ENCODE results near the gene SH3PXD2A. TPM values are rescaled to one million over a fixed set of nuclear protein-coding genes. Genes with fewer than 3 reads are reported as not detected.

Gene SH3PXD2A
- total and polyA plus RNA-seq, 9 of the 15 experiments (the other 6 are each of a cell fraction or from before 2014, with no cell fraction given): 0.41 to 9.3 (median 2.5) TPM

GRCh38 chr10:103711351-103711994 is 143.9 kb downstream of the SH3PXD2A start (continued):
- TF ChIP-seq ZNF592 (IDR thresholded peaks at IDR 0.05): no peak
- TF ChIP-seq ZBTB34 (CRISPR knock-in tag; IDR thresholded peaks at IDR 0.05): no peak
- peak; percentile 24; the same call in 1 of the 2 replicates for TF ChIP-seq L3MBTL2 (IDR thresholded peaks at IDR 0.05)
- TF ChIP-seq E2F6 (IDR thresholded peaks at IDR 0.05; ENCODE audit: borderline replicate concordance in 1 of 2, extremely low read depth in 1 of 2, insufficient read depth in 1 of 2, insufficient read length in 1 of 2, low read depth in 1 of 2, low read length in 1 of 2, poor library complexity in 1 of 2, severe bottlenecking in 1 of 2): peak in 1 of 2 experiments; percentile 72
- TF ChIP-seq ELF4 (CRISPR knock-in tag; IDR thresholded peaks at IDR 0.05): no peak
- TF ChIP-seq ZBTB7A (IDR thresholded peaks at IDR 0.05; ENCODE audit: borderline replicate concordance, control insufficient read depth, low read depth, low read length): no peak
- no peak for TF ChIP-seq XRCC3 (IDR thresholded peaks at IDR 0.05)
- no peak for TF ChIP-seq GABPB2 (CRISPR knock-in tag; conservative IDR thresholded peaks at IDR 0.05)
- no peak for TF ChIP-seq ELF1 (tag; IDR thresholded peaks at IDR 0.05)

Data from K562 (cell line).